Stimulated activated CD8-positive, alpha-beta memory T cell treated with anti-CD3 and anti-CD28 coated beads, Interleukin-7, amount 100 ng/mL, for 24 hours (primary cell): ENCODE data around the gene FAF2.
"Not testable (repeated sequence)": the region's sequence is repeated elsewhere in the genome, so short reads cannot be mapped to it uniquely, and the experiment has no call there.

Experiments used
- DNase-seq: peaks from one replicate; pipeline ENCODE4 v3.0.0-alpha.2; 2020; ENCODE audit warnings: low read depth

FAF2 gene

GRCh38 chr5:176447978-176448608, at the start of gene FAF2:
TSS of gene FAF2 (plus strand) at chr5:176448385. CDS start at chr5:176448408, 23 bp downstream.
- DNase-seq, result peak; percentile 98

GRCh38 chr5:176400382-176401156, 47.6 kb upstream of the FAF2 start:
- DNase-seq, result no peak

DNA sequence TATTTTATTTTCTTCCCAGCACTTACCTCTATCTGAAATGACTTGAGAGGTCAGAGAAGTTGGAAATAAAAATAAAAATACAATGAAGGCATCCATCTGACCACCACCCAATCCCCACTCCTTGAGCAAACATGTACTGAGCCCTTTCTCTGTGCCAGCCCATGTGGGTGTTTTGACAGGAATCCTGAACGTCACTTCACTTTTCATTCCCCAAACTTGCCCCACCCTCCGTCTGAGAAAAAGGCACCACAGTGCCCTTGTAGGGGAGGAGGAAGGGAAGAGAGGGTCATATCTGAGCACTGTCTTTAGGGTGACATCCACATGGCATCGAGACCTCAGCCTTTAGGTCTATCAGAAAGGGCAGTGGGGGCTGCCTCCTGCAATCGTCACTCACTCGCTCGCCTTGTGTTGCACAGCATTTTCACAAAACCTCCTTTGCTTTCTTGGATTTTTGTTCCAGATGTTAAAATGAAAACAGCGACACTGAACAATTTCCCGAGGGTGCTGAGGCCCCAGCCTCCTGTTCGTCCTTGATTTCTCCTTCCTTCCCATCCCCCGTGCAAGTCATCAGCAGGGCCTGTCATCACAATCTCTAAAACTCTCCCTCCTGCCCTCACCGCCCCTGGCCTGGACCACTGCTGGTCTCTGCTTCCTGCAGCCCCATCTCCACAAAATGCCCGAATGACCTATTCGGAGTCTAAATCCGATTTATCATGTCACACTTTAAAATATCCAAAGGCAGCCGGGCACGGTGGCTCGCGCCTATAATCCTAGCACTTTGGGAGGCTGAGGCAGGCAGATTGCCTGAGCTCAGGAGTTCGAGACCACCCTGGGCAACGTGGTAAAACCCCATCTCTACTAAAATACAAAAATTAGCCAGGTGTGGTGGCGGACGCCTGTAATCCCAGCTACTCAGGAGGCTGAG, 46.6 kb upstream of the FAF2 start:
- no peak for DNase-seq

GRCh38 chr5:176405656-176406435, 42.3 kb upstream of the FAF2 start:
- no peak for DNase-seq

GRCh38 chr5:176406436-176407052, 41.6 kb upstream of the FAF2 start:
- no peak for DNase-seq

DNA sequence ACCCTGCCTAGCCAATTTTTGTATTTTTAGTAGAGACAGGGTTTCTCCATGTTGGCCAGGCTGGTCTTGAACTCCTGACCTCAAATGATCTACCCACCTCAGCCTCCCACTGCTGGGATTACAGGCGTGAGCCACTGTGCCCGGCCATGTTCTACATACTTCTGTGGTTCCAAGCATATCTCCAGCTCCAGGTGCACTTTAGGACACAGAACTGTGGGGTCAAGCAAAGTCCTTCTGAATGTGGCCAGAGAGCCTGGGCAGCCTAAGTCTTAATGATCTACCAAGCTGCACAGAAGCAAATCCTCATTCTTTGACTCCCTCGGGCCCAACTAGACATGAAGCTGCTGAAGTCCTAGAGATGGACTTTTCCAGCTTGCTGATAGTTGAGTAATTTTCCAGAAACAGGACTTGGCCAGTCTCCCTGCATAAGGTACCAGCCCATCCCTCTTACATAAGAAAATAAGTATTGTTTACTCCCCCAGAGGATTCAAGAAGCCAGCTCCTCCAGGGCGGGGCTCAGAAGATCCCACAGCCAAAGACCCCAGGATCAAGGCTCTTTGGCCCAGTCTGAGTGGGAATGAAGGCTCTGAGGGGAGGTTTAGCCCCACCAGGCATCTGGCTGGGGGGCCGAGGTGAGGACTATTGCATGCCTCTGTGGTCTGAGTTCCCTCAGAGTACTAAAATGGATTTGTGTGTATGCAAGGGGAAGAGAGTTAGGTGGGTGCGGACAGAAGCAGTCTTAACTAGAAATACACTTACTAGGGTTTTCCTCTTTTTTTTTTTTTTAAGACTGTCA, 40.5 kb upstream of the FAF2 start:
- DNase-seq, result no peak

- DNase-seq, result not testable (repeated sequence)
Observed at GRCh38 chr5:176408252-176408573, 40.0 kb upstream of the FAF2 start.

- DNase-seq, result no peak
Observed at GRCh38 chr5:176408590-176408989, 39.6 kb upstream of the FAF2 start.

- no peak for DNase-seq
Observed at GRCh38 chr5:176409765-176410164, 38.4 kb upstream of the FAF2 start.

GRCh38 chr5:176410486-176411180, 37.6 kb upstream of the FAF2 start:
- DNase-seq, result no peak

- no peak for DNase-seq
Observed at GRCh38 chr5:176412517-176413254, 35.5 kb upstream of the FAF2 start.

DNA sequence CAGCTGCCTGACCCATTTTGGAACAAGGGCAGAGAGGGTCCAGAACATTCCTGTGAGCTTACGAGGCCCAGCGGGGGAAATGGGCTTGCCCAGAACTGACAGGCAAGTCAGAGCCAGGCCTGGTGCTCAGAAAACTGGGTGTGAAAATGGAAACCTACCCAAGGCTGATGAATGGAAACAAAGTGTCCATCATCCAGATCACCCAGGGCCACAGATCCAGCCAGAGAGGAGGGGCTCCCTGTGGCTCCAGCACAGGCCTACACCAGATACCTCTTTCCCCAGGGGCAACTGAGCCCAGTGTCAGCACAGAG, 35.0 kb upstream of the FAF2 start:
- no peak for DNase-seq

- no peak for DNase-seq
Observed at GRCh38 chr5:176413709-176414191, 34.4 kb upstream of the FAF2 start.

DNA sequence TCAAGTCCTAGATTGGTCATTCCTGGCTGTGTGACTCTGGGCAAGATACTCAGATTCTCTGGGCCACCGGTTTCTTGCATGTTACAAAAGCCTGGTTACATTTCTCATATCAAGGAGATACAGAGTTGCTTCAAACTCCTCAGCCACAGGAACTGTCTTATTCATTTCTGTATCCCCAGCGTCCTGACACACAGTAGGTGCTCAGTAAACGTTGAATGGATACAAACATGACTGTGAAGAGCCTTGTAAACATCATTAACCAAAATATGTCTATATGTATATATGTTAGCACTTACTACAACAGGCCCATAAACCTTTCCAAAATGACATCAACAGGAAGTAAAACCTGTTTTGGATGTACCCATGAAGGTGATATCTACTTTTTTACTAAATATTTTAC, 33.5 kb upstream of the FAF2 start:
- DNase-seq, result no peak

DNA sequence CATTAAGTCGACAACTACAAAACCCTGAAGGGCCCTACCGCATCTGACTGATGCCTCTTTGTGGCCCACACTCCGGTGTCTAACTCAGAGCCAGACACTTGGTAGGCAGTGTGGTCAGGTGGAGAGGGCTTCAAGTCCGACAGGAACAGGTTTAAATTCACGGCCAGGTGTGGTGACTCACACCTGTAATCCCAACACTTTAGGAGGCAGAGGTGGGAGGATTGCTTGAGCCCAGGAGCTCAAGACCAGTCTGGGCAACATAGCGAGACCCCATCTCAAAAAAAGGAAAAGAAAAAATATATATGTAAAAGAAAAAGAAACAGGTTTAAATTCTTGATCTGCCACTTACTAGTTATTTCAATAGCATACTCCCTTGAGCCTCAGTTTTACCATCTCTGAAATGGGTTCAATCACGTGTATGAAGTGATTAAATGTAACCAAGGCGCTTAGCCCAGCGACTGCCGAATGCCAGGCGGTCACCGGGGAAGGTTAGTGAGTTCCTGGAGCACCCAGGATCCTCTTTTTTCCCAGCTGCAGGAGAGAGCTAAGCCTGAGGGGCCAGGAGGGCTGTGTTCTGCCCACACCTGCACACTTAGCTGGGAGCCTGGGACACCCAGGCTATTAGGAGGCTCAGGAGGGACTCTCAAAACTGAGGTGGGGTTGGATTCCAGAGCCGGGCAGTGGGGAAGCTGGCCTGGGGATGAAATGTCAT, 32.8 kb upstream of the FAF2 start:
- DNase-seq, result no peak

- DNase-seq, result peak; percentile 79
Observed at GRCh38 chr5:176415952-176416924, 31.9 kb upstream of the FAF2 start, which contains the start of gene CLTB. TSS of gene CLTB (minus strand) at chr5:176416539. CDS start at chr5:176416363, 176 bp downstream.

DNA sequence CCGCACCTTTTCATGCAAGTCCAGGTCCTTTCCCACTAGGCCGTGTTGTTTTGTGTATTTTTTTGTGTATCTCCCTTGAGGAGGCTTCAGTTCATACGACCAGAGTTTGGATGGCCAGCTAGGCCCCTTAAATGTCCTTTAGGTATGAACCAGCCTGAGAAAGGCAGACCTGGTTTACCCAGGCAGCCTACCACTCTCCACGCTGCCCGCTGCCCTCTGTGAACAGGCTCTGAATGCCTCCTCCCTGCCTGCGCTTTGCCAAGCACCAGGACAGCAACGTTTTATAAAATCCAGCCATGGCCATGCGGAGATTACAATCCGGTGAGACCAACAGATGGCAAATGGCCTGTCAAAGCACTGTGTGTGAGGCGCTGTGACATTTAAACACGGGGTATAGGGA, 31.2 kb upstream of the FAF2 start:
- DNase-seq, result no peak
